ENCODE results near the gene C15orf40.
A peak's percentile ranks its signal among the peaks of the same experiment; 100 is the strongest.

Gene C15orf40

DNA sequence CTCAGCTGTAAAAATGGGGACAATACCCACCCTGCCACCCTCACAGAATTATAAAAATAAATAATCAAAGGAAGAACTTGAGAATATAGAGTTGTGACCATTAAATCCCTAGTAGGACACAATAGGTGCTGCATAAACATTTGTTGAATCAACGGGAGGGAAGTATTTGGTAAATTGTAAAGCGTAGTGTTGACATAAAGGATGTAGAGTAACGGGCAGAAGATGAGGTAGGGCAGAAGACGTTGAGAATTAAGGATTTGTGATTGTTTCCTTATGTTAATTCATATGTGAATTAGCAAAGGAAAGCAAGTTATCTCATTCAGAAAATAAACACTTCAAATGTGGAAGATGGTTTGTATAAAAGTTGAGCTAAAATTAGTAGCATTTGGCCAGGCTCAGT lies 18.3 kb downstream of the C15orf40 start:
- DNase-seq (ENCODE audit: low spot score), result no peak

DNA sequence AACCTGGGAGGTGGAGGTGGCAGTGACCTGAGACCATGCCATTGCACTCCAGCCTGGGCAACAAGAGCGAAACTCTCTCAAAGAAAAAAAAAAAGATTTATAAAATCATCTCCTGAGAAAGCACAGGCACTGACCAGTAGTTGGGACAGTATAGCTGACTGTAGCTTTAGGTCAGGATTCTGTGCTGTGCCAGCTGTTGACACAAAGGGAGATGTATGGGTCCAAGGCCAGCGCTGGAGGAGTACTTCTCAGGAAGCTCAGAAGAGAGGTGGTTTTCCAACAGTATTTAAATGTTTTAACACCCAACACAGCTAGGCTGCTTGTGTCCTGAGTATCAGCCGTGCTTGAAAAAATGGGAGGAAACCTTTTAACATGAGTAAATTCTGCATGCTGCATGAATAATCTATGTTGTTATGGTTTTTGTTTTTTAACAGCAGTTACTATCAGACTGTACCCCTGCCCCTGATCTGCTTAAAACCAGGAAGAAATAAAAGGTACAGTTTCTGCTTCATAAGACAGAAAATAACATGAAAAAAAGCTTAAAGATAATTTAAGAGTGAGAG lies 18.9 kb downstream of the C15orf40 start:
- no peak for DNase-seq (ENCODE audit: low spot score)

DNA sequence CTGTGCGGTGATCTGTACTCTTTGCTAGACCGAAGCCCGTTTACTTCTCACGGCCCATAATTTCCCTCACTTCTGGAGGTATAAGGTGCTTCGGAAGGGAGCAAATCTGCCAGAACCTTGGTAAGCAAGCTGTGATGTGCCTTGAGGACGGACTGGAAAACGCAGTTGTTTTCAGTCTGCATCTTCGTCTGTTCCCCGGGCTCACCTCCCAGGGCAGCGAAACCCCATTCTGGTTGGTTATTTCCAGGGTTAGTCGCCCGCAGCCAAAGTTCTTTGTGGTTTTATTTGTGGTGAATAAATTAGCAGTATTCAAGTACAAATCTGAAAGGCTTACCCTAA lies 25.0 kb downstream of the C15orf40 start:
- DNase-seq (ENCODE audit: low spot score), result peak; percentile 14

DNA sequence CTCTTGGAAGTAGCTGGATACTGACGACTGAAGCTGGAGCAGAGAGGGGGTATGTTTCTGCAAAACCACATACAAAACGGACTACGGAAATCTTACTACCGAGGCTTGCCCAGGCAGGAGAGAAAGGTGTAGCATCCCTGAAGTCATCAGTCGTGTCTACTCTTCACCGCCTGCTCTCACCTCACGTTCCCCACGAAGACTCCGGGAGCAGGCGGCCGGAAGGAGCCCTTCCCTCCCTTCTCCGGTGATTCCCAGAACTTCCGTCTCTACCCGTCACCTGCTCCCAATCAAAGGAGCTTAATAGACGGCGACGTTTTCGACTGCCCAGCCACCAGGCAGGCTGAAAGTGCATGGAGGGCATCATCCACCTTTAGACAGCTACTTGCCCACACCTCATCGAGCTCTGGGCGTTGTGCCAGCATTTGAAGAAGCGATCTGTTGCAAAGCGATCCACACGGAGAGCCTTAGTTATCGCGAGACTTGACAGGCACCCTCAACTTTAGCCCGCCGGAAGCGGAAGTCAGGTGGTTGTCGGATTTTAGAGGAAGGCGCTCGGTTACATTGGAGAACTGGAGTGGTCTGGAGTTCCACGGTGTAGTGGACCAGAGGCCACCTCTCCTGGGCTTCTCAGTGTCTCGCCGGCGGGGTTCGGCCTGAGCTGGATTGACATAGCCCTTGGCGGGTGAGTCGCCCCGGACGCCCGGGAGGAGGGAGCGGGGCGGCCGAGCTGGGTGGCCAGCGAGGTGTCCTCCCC lies 25.6 kb downstream of the C15orf40 start, which contains the start of gene RAMAC:
RAMAC (plus strand) TSS at position 523 of the 754 bp plus-strand sequence. CDS start 2,809 bp downstream, outside the sequence.
- DNase-seq (ENCODE audit: low spot score), result peak; percentile 96

DNA sequence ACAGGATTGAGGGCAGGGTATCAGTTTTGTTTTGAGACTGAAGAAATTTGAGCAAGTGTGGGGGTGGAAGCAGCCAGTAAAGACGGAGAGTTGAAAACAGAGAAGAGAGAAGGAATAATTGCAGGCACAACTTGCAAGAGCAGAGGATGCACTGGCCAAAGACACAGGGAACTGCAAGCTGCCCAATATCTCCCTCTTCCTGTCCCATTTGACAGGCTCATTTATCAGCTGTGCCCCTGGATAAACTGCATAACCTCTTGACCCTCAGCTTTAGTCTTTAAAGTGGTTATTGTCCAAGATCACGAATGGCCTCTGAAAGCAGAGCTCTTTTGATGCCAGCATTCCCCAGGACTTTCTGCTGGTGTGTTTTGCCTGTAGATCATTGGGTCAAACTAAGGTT lies 30.5 kb downstream of the C15orf40 start:
- no peak for DNase-seq (ENCODE audit: low spot score)

DNA sequence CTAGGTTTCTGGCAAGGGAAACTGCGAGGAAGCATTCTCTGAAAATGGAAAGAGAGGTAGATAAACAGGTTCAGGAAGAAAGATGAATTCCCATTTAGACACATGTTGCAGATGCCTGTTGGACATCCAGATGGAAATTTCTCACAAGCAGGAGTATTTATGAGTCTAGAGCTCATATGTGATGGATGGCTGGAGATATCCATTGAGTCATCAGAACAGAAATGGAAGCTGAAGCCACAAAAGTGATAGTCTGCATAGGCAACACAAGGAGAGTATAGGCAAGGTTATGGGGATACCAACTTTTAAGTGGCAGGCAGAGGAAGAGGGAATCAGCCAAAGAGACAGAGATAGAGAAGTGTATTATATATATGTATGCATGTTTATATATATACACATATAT lies 31.7 kb downstream of the C15orf40 start:
- DNase-seq (ENCODE audit: low spot score), result no peak

DNA sequence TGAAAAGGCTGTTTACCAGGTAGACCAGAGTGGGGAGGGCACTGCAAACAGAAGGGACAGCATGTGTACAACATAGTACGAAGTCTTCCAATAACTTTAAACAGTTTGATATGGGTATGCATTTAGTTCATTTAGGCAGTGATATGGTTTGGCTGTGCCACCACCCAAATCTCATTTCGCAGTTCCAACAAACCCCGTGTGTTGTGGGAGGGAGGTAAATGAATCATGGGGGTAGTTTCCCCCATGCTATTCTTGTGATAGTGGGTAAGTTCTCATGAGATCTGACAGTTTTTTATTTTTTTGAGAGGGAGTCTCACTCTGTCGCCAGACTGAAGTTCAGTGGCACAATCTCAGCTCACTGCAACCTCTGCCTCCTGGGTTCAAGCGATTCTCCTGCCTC lies 33.0 kb downstream of the C15orf40 start:
- no peak for DNase-seq (ENCODE audit: low spot score)

DNA sequence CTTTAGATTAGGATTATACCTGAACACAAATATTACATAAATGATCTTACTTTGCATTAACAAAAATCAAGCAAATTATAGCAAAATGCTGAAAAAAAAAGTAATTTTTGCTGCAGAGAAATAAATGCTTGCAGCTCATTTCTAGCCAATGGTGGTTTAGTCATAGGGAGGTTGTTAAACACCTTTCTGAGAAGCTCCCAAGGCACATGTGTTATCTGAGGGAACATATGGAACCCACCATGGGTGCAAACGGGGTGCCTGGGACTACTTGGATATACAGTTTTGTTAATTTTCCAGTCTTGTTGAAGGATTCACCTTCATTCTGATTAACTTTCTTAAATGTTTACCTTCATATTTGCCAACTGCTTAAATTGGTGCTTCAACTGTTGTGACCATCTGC lies 34.4 kb downstream of the C15orf40 start:
- DNase-seq (ENCODE audit: low spot score), result no peak

DNA sequence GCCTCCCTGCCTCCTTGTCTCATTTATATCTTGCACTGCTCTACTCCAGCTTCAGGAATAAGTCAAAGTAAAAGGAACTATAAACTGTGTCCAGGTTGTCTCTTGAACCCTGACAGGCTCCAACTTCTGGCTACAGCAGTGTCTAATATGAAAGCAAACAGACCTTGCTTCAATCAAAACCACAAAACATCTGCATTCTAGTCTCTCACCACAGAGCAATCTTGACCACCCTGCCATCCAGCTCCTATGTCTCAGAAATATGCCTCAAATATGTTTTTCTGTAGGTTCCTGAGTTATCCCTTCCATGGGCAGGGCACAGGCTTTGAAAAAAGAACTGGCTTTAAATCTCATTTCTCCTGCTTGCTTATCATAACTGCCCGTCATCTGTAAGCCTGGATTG lies 38.4 kb downstream of the C15orf40 start:
- no peak for DNase-seq (ENCODE audit: low spot score)

DNA sequence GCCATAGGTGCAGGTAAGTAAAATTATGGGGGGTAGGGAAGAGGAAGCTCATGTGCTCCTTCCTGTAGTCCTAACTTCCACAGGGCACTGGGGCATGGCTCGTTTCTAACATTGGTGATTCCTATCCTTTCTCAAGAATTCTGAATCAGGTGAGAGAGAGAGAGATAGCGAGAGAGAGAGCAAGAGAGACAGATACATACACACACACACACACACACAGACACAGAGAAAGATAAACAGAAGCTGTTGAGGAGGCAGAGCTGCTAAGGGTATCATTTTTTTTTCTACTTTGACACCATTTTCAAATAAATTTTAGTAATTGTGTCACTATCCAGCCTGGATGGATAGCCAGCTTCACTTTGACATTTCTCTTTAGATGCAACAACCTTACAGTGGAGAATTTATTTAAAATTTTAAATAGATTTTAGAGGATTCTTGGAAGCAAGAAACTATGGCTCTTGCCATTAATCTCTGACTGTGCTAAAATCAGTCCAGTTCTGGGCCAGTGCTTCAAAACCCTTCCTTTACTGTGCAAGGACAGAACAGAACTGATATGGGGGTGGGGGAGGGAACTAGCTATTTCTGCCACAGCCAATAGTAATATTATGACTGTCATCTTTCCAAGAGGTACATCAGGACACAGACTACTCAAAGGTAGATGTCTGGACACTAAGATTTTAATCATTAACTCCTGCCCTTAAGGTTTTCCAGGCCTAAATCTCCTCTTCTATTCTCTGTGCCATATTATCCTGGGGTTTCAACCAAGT lies 40.0 kb downstream of the C15orf40 start:
- no peak for DNase-seq (ENCODE audit: low spot score)

DNA sequence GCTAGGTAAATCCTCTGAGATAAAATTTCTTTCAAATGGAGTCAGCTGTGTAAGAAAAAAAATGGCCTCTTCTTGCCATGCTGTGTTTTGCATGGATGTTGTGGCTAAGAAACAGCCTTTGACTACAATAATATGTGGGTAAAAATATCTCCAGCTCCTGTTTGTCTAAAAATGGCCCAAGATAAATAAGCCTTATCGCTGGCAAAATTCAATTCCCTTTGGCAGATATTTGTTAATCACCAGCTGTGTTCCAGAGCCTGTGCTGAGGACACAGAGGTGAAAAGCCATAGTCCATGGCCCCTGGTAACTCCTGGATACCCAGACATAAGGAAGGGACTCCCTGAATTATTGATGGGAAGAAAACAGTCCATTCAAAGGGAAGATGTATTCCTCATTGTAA lies 40.7 kb downstream of the C15orf40 start:
- no peak for DNase-seq (ENCODE audit: low spot score)

DNA sequence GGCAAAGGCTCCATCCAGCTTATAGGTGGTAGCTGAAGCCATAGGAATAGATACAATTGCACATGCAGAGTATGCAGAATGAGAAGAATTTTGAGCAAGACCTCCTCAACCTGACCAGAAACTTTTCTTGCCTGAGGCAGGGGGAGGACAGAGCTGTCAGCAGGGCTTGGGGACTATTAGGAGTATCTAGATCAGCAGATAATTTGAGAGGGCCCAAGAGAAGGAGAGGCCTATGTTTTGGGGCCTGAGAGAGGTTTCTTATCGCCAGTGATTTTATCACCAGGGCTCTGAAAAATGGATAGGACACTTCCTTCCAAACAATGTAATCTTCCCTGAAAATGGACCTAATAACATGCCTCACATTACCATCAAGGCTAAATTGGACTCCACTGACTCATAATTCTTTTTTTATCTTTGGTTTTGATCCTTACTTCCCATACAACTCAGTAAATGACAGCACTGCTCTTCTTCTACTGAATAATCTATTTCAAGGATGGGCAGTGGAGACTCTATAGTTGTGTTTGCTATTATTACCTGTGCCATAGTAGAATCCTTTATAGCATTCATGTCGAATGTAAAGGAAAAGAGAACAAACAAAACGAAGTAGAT lies 41.3 kb downstream of the C15orf40 start:
- no peak for DNase-seq (ENCODE audit: low spot score)

DNA sequence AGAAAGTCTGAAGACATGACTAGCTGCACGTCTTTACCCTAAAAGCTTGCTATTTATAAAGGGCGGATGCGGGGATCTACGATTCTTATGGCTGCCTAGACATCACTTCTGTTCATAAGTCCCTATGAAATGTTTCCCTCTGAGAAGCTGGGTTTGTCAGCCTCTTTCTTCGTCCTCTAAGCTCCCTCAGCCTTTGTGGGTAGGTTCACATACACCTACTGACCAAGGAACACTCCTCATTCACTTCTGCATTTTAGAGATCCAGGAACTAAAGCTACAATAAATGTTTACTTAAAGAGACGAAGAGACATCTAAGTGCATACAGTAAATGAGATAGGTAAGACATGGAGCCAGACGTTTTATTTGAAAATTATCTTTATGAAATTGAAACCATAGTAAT lies 42.1 kb downstream of the C15orf40 start:
- DNase-seq (ENCODE audit: low spot score), result no peak

DNA sequence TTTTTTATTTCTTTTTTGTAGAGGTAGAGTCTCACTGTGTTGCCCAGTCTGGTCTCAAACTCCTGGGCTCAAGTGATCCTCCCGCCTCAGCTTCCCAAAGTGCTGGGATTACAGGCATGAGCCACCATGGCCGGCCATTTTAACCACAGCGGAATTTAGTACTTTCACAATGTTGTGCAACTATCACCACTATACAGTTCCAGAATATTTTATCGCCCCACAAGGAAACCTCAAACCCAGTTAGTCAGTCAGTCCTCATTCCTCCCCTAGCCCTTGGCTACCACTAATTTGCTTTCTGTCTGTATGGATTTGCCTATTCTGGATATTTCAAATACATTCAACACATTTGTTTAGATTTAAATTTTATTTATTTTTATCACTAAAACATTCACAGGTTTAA lies 43.4 kb downstream of the C15orf40 start:
- DNase-seq (ENCODE audit: low spot score), result no peak

DNA sequence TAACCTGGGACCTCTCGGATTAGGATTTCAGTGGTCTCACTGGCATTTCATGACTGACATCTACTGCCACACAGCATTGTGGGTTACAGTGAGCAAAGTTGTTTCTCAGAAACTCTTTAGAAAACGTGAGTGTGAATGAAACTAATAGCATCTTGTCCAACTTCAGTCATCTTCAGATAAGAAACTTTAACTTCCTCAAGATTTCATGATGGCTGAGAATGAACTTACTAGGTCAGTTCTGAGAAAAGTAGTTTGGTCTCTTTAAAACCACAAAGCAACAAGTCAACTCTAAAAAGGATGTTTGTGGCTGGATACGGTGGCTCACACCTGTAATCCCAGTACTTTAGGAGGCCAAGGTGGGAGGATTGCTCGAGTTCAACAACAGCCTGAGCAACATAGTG lies 44.8 kb downstream of the C15orf40 start:
- DNase-seq (ENCODE audit: low spot score), result no peak

DNA sequence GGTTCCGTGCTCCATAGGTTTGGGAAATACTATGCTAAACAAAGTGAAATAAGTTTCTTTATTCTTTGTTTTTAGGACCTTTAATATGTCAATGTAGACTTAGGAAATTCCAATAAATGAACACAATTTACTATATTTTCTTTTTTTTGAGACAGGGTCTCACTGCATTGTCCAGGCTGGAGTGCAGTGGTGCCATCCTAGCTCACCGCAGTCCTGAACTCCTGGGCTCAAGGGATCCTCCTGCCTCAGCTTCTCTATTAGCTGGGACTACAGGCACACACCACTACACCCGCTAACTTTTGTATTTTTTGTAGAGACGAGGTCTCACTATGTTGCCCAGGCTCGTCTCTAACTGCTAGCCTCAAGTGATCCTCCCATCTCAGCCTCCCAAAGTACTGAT lies 46.5 kb downstream of the C15orf40 start:
- no peak for DNase-seq (ENCODE audit: low spot score)

DNA sequence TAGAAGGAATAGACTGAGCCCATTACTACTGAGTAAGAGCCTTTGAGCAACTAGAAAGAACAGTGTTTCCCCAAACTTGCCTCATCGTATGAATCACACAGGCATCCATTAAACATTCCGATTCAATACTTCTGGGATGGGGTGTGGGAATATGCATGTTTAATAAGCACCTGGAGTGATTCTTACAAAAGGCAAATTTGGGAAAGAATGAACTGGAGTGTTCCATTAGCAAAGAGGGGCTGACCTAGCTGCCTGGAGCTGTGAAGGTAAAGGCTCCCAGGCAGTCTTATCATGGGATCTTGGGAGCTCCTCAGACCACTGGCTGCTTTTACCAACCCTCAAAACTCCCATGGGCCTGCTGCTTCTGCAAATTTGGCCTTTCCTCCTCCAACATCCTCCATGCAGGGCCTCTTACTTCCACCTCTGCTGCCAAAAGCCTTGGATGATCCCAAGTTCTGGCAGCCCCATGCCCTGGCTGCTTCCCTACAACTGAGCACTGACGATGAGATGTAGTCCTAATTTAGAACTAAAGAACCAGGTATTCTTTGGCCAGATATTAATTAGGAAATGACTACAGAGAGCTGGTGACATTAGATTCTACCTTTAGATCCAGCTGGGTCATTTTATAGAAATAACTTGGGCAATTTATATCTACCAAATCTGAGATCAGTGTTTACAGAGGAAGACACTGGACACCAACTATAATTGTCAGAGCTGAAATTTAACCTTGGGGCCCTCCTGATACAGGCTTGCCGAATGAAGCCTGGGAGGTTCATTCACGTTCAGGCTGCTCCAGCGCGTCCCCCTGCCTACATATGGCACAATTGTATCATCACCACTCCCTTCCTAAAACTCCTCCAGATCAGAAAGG lies 47.7 kb downstream of the C15orf40 start:
- no peak for DNase-seq (ENCODE audit: low spot score)

DNA sequence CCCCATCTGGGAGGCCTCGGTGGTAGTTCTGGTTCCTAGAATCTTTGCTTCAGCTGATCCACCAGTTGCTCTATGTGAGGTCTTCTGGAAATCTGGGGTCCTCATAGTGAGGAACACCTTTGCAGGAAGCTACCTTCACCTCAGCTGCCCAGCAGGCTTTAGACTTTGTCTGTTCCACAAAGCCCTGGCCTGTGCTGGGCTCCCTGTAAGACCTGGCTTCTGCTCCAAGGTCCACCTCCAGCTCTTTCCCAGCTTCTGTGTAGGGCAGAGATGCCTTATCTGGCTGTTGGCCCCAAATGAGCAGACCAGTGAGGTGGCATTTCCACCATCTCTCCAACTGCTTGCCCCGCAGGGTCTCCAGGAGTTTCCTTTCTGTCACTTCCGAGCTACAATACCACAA lies 50.7 kb downstream of the C15orf40 start:
- DNase-seq (ENCODE audit: low spot score), result no peak

DNA sequence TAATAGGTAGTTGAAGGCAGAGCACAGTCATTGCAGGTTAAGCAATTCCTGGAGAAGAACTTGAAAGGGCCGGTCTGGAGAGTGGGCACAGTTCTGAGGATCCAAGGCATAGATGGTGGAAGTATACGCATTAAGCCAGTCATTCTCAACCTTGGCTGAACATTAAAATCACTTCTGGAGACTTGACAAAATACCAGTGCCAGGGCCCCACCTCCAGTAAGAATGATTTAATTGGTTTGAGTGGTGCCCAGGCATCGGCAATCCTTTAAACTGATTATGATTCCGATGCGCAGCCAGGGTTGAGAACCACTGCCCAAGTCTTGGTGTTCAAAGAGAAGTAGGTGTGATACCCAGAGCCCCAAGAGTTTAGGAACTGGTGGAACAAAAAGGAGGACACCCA lies 52.0 kb downstream of the C15orf40 start:
- no peak for DNase-seq (ENCODE audit: low spot score)

DNA sequence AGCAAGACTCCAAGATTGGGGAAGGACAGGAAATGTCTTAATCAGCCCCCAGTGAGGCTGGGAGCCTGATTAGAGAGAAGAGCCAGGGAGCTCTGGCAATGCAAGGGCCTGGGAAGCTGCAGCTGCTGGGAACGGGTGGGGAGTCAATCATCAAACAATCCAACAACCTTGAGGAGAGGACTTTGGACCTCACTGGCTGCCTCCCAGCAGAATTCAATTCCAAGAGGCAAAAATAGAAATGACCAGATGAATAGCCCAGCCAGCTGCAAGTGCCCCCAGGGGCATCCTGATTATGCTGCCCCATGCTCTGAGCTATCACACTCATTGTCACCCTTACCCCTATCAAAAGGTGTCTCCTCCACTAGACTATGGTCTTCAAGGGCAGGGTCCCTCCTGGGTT lies 52.8 kb downstream of the C15orf40 start:
- no peak for DNase-seq (ENCODE audit: low spot score)

DNA sequence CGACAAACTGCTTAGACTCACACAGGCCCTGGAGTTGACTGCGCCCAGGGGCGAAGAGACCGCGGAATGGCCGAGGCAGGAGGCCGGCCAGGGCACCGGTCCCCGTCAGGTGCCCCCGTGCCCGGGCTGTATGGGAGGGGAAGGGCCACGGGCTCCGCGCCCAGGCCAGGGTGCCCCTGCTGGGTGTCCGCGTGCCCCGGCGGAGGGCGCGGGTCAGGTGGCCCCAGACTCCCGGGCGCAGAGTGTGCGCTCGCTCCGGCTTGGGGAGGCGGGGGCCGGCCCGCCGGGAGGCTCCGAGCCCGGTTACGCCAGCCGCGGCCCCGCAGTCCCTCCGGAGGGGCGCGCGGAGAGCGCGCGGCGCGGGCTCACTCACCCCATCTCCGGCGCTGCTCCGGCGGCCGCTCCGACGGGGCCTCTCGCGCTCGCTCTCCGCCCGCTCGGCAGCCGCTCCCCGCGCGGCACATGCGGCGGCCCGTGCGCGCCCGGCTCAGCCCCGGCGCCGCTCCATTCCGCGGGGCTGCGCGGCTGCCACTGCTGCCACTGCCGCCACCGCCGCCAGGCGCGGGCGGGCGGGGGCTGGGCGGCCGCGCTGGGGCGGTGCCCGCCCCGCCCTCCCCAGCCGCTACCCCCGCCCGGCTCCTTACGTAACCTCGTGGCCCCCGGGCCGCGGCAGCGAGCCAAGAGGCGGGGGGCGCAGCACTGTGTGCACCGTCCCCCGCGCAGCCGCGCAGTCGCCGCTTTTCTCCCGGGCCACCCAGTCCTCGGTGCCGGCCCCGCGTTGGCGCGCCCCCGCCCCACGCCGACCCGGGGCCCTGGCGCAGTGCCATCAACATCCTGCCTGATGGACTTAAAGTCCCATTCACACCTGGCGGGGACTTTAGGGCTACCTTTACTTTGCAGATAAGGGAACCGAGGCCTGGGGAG lies 59.0 kb downstream of the C15orf40 start, which contains the start of gene HOMER2:
HOMER2 (minus strand) TSS at position 563 of the 924 bp plus-strand sequence; CDS start at position 378, 185 bp downstream.
- DNase-seq (ENCODE audit: low spot score), result no peak
